HG03060 (cell line): ENCODE data around the gene PTBP3.
A peak's percentile ranks its signal among the peaks of the same experiment; 100 is the strongest.
"Not testable (repeated sequence)": the region's sequence is repeated elsewhere in the genome, so short reads cannot be mapped to it uniquely, and the experiment has no call there.

Source experiments
- ATAC-seq: cut with Tn5 transposase; IDR thresholded peaks from one replicate; pipeline ENCODE4 v1.9.1; 2021; ENCODE audit warnings: low read depth, moderate number of reproducible peaks; ENCODE audit not compliant: unreplicated experiment

The PTBP3 gene

DNA sequence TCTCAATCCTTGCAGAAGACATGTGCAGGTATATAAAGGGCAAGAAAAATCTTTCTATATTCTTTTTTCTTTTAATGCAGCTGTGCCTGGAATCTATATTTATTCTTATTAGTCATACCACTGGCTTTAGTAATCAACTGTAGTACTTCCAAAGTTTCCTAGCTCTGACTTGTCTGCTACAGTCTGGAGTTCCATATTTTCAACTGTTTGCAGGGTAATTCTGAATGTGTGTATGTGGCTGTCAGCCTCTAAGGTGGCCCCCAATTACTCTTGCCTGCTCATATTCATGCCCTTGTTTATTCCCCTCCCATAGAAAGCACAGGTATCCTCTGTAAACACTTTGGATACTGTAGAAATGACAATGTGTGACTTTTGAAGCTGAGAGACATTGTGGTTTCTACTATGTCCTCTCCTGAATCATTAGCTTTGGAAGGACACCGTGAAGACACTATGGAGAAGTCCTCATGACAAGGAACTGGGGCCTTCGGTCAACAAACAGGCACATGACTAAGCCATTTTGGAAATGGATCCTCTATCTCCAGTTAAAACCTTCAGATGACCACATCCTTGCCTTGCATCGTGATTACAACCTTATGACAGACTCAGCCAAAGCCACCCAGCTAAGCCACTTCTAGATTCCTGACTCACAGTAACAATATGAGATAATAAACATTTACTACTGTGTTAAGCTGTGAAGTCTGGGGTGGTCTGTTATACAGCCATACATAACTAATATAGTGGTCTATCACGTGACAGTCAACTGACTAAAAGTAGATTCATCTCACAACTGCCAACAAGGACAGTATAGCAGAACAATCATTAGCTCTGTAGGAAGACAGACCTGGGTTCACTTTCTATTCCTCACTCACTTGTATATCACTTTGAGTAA lies 108.8 kb downstream of the PTBP3 start:
- no peak for ATAC-seq

DNA sequence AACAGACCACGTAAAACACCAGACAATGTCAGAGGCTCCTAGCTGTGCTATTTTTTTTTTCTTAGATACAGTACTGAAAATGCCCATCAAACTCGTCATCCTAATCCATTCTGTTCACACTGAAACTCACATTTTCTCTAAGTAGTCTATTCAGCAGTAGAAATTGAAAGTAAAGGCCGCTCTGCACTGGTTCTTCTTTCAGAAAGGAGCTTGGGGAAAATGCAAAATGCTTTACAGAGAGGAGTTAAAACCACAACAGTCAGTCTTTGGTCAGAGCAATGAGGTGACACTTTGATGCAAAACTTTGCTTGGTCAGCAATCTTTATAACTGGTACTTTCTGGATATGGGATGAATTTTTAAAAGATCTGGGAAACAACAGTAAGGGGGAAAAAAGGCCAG lies 114.5 kb downstream of the PTBP3 start:
- ATAC-seq: peak; percentile 80

DNA sequence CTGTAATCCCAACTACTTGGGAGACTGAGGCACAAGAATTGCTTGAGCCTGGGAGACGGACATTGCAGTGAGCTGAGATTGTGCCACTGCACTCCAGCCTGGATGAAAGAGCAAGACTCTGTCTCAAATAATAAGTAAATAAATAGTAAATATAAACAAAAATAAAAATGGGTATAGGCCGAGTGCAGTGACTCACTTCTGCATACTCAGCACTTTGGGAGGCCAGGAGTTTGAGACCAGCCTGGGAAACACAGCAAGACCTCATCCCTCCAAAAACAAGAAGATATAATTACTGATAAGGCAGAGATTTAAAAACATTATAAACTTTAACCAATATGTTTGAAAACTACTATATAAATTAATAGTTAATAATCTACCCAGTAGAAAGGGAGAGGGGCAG lies 120.5 kb downstream of the PTBP3 start:
- ATAC-seq: no peak

DNA sequence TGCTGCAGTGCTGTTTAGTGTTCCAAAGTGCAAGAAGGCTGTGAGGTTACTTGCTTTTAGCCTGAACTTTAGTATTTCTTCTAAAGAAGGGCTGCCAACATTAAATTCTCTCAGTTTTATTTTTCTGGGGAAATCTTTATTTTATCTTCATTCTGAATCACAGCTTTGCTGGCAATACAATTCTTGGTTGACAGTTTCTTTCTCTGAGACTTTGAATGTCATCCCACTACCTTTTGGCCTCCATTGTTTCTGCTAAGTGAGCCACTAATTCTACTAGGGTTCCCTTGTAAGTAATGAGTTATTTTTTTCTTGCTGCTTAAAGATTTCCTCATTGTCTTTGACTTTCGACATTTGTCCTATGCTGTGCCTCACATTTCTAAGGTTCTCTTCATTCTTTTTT lies 126.0 kb downstream of the PTBP3 start:
- ATAC-seq: no peak

DNA sequence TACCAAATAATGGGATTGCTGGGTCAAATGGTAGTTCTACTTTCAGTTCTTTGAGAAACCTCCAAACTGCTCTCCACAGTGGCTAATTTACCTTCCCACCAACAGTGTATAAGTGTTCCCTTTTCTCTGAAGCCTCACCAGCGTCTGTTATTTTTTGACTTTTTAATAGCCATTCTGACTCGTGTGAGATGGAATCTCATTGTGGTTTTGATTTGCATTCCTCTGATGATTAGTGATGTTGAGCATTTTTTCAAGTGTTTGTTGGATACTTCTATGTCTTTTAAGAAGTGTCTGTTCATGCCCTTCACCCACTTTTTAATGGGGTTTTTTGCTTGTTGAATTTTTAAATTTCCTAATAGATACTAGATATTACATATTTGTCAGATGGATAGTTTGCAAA lies 129.9 kb downstream of the PTBP3 start:
- ATAC-seq: no peak

DNA sequence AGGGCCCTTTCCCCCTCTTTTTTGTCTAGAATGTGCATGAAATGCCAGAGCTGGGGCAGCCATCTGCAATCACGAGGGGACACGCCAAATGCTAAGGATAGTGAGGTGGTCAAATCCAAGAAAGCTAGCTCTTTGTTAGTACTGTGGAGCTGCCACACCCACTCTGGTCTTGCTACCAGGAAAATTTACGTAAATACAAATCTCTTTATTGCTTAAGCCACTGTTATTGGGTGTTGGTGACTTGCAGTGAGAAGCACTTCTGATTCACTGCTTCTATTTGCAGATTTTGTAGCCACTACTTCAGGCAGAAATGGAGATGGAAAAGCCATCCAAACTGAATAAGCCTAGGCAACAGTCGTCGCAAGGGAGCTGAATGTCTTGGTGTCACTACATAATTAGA lies 132.7 kb downstream of the PTBP3 start:
- ATAC-seq: no peak

DNA sequence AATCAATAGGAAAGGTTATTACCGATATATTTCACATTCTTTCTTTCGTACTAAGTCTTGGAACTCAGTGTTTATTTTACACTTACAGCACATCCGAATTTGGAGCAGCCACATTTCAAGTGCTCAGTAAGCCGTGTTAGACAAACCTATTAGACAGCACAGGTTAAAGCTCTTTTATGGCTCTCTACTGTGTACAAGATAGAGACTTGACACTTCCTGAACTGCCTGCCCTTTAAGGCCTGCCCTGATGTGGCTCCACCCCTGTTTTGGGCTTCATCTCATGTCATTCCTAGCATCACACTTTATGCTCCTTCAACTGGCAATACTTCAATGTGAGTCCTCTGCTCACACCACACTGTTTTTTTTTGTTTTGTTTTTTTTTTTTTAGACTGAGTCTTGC lies 134.8 kb downstream of the PTBP3 start:
- no peak for ATAC-seq

DNA sequence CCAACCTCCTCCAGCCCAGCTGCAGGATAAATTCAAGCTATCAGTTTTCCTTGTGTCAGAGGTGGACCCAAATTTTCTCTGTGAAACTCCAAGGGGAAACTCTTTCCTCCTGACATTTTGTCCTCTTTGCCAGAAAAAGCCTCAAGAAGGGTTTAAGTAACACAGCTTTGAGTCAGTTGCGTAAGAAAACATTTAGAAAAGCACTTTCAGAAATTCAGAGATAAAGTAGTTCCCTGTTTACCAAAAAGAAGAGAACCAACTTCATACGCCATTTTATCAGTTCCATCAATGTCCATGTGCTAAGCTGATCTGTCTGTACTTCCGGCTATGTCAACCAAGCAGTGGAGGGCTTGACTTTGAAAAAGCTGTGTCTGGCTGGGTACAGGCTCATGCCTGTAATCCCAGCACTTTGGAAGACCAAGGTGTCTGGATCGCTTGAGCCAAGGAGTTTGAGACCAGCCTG lies 138.4 kb downstream of the PTBP3 start:
- ATAC-seq: no peak

DNA sequence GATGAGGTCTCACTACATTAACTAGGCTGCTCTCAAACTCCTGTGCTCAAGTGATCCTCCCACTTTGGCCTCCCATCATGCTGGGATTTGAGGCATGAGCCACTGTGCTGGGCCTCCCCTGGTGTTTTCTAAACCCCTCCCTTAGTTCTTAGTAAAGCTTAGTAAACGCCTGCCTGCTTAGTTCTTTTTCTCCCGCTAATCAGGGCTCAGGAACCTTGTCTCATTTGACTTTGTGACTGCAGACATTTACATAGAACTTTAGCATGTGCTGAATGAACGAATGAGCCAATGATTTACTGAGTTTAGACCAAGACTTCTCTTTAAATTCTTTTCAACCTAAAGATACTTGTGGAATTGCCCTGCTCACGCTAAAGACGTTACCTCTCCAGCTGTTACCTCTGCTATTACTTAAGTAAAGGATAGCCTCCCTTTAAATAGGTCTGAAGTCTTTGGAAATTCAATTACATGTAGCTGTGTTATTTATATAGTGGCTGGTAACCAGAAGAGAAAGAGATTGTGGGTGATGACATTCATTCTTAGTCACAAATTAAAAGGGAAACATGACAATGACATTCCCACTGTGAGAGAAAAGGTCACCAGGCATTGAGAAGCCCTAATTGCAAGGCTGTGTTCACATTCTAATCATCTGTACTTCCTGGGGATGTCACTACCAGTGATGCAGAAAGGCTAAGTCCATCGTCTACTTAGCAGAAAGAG lies 139.7 kb downstream of the PTBP3 start:
- ATAC-seq: no peak

DNA sequence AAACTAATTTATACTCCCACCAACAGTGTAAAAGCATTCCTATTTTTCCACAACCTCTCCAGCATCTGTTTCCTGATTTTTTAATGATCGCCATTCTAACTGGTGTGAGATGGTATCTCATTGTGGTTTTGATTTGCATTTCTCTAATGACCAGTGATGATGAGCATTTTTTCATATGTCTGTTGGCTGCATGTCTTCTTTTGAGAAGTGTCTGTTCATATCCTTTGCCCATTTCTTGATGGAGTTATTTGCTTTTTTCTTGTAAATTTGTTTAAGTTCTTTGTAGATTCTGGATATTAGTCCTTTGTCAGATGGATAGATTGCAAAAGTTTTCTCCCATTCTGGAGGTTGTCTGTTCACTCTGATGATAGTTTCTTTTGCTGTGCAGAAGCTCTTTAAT lies 143.1 kb downstream of the PTBP3 start:
- ATAC-seq: not testable (repeated sequence)

DNA sequence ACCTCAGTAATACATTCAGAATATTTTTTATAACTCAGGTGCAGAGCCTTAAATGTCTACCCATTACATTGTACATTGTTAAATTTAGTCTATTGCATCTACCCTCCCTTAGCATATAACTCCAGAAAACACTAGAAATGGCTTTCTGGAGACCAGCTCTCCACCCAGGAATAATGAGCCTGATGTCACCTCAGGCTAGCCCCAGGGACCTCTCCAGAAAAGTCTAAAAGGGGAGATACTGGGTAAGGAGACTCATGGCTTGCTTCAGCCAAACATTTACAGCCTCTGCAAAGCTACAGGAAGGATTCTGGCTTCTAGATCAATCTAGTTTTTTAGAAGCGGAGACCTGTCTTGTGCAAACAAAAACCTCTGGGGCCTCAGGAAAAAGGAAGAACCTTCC lies 144.5 kb downstream of the PTBP3 start:
- ATAC-seq: no peak

DNA sequence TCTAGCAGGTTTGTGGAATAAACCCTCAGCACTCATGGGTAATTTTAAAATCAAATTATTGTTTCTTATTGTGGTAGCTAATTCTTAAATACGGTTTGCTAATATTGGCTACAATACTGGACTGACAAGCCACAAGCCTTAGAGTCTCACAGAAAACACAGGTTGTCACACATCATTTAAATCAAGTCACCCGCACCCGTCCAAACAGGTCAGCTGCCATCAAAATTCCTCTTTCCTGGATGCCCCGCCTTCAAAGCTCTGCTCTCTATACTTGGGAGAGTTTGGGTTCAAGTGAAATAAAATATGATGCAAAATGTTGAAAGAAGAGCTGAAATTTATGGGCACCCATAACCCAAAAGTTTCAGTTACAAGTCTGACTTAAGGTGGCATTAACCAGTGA lies 146.0 kb downstream of the PTBP3 start:
- no peak for ATAC-seq

DNA sequence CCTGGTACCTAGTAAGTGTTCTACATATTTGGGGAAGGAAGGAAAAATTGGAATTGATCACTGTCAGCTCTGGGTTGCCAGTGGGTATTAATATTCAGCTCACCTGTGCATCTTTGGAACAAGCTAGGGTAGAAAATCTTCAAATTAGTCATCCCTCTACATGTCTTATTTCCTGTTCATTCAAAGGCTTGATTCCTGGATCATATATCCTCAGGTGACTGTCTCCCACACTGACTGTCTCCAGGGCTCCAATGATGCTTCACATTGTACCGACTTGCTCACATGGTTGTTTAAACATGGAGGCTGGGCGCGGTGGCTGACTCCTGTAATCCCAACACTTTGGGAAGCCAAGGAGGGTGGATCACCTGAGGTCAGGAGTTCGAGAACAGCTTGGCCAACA lies 146.7 kb downstream of the PTBP3 start:
- ATAC-seq: no peak

DNA sequence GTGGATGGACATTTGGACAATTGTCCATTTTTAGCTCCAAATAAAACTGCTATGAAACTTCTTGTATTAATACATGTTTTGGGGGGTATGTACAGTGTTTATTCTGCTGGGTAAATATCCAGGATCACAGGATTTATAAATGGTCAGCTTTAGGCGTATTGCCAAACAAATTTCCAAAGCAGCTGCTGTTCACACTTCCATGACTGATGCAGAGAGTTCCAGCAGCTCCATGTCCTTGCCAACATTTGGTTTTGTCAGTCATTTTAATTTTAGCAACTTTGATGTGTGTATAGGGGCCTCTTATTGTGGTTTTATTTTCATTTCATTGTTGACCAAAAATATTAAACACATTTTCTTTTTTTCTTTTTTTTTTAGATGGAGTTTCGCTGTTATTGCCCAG lies 148.5 kb downstream of the PTBP3 start:
- ATAC-seq: no peak

DNA sequence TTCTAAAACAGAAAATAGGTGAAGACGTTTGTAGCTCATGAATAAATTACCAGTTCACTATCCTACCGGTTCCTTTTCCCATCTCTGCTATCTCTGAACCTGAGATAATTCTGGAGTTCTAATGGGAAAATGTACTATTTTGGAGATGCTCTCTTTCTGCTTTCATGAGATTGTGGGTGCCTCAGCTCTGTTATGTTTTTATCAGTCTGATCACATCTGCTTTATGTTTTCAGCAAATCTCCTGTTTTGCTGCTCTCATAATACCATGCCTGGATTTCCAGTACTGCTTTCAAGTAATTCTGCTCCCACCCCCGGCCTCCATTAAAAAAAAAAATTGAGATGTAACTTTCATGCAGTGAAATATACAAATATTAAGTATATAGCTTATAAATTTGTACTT lies 149.2 kb downstream of the PTBP3 start:
- no peak for ATAC-seq

DNA sequence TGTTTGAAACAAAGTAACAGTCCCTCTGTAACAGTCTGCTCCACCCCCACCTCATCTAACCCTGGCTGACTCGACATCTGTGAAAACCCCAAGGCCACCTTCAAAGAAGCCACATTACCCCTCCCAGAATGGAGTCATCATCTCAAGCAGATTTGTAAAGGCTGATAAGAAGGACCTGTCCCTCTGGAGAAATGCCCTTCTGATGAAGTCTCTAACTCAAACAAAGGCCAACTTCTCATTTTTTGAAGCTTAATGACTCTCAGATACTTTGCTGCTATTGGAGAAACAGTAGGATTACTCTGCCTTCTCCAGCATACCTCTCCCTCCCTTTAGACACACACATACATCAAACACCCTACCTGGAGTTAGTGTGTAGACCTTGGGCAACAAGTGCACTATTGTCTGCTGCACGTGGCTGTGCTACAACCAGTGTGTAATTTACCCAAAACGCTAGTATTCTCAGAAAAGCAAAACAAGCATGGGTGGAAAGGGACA lies 153.0 kb downstream of the PTBP3 start:
- no peak for ATAC-seq

DNA sequence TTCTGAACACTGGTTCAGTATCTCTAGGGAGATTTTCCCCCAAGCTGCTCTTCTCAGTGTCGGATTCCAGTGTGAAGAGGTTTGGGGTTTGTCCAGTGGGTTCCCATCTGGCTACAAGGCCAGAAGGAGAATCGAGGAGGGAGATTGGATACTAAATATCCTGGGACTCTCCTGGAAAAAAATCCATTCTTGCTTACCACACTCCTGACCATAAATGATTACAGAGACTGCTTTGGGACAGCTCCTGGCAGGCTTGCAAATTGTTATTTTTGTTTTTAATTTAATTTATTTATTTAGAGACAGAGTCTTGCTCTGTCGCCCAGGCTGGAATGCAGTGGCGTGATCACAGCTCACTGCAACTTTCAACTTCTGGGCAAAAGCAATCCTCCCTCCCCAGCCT lies 153.6 kb downstream of the PTBP3 start:
- ATAC-seq: no peak

DNA sequence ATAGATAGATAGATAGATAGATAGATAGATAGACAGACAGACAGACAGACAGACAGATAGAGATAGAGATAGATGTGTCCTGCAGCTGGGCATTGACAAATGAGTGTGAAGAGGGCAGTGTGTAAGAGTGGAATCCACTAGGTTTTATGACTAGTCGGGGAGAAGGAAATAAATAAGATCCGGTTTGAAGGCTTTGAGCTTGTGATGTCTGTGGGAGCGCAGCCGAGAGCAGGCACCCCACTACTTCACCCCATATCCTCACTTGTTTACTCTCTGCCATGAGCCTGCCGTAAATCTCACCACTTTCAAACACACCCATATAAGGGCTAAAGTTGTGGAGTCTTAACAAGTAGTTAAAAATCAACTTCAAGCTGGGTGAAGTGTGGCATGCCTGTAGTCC lies 156.9 kb downstream of the PTBP3 start:
- no peak for ATAC-seq

DNA sequence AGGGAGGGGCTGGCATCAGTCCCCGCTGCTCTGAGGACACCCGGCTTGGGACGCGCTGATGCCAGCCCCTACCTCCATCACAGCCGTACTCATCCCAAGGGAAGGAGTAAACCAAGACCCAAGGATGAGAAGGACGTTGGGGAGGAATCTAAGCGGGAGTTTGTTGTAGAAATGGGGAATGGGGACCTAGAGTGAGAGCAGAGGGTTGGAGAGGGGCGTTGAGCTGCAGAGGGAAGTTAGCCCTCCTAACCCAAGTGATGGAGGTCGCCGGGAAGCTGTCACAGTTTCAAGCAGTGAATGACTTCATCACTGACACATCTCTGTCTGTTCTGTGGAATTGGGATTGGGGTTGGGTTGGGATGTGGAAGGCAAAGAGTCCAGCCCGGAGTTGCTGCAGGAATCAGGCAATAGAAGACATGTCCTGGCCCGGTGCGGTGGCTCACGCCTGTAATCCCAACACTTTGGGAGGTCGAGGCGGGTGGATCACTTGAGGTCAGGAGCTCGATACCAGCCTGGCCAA lies 157.6 kb downstream of the PTBP3 start:
- no peak for ATAC-seq

DNA sequence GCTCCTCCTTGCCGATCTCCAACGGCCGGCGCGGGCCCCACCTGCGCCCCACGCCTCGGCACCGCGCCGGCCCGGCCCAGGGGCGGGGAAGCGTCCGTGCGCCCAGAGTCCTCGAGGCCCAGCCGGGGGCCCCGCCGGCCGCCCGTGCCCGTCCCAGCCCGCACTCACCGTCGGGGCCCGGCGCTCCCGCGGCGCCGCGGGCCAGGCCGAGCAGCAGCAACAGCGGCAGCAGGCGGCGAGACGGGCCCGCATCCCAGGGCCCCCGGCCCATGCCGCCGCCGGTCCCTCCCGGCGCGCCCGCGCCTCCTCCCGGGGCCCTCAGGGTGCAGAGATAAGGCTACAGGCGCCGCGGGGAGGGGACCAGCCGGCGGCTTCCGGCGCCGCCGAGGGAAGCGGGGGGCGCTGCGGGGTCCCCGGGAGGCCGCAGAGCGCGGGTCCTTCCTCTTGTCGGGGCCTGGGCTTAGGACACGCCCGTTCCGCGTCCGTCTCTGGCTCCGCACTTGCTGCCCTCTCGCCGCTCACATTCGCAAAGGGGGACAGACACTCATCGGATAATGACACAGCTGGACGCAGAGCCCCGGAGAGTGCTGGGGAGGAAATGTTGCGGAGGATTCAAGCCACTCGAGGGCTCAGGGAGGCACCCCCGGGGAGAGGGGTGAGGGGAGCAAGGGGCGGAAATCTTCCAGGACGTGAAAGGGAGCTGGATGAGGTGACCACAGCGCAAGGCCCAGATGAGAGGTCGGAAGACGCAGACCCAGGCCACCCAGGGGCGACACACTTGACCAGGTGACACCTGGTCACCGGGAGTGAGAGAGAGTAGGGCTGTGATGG lies 158.2 kb downstream of the PTBP3 start, which contains the start of gene SUSD1:
SUSD1 (minus strand) TSS at position 333 of the 831 bp plus-strand sequence; CDS start at position 271, 62 bp downstream.
- ATAC-seq: no peak
